GM19397 (cell line): ENCODE results near the gene DIAPH3.

Source experiments
- ATAC-seq: cut with Tn5 transposase; IDR thresholded peaks from one replicate; pipeline ENCODE4 v1.9.1; 2021; ENCODE audit warnings: mild to moderate bottlenecking, moderate library complexity; ENCODE audit not compliant: unreplicated experiment

Gene DIAPH3

GRCh38 chr13:60028021-60028420 lies 135.7 kb downstream of the DIAPH3 start:
- ATAC-seq = no peak

GRCh38 chr13:60026286-60026685 lies 137.4 kb downstream of the DIAPH3 start:
- no peak for ATAC-seq

GRCh38 chr13:60020288-60020687 lies 143.4 kb downstream of the DIAPH3 start:
- no peak for ATAC-seq

- peak; percentile 71 for ATAC-seq
Observed at GRCh38 chr13:60019119-60019993, 144.4 kb downstream of the DIAPH3 start.

- no peak for ATAC-seq
Observed at GRCh38 chr13:60018536-60018935, 145.2 kb downstream of the DIAPH3 start.

GRCh38 chr13:60016229-60016628 lies 147.5 kb downstream of the DIAPH3 start:
- ATAC-seq = no peak

- no peak for ATAC-seq
Observed at GRCh38 chr13:60013166-60013565, 150.6 kb downstream of the DIAPH3 start.

- ATAC-seq = no peak
Observed at GRCh38 chr13:60012488-60012887, 151.2 kb downstream of the DIAPH3 start.

GRCh38 chr13:60009300-60010253 lies 154.2 kb downstream of the DIAPH3 start:
- ATAC-seq = no peak

- no peak for ATAC-seq
Observed at GRCh38 chr13:60001889-60002288, 161.8 kb downstream of the DIAPH3 start.

GRCh38 chr13:60000976-60001375 lies 162.8 kb downstream of the DIAPH3 start:
- ATAC-seq = no peak

GRCh38 chr13:60000081-60000480 lies 163.6 kb downstream of the DIAPH3 start:
- no peak for ATAC-seq

- ATAC-seq = no peak
Observed at GRCh38 chr13:59997976-59998375, 165.8 kb downstream of the DIAPH3 start.

- no peak for ATAC-seq
Observed at GRCh38 chr13:59996461-59996980, 167.2 kb downstream of the DIAPH3 start.

GRCh38 chr13:59991395-59991794 lies 172.3 kb downstream of the DIAPH3 start:
- no peak for ATAC-seq

GRCh38 chr13:59982631-59983382 lies 180.9 kb downstream of the DIAPH3 start:
- ATAC-seq = no peak

GRCh38 chr13:59979589-59979988 lies 184.1 kb downstream of the DIAPH3 start:
- no peak for ATAC-seq

- no peak for ATAC-seq
Observed at GRCh38 chr13:59978862-59979261, 184.9 kb downstream of the DIAPH3 start.

GRCh38 chr13:59976856-59977255 lies 186.9 kb downstream of the DIAPH3 start:
- ATAC-seq = no peak

- no peak for ATAC-seq
Observed at GRCh38 chr13:59975807-59976435, 187.8 kb downstream of the DIAPH3 start.
